Keratinocyte (primary cell): ENCODE measurements around the gene ASTN1. TPM values are rescaled to one million over a fixed set of nuclear protein-coding genes. Genes with fewer than 3 reads are reported as not detected.

Experiments used
- DNase-seq: peaks from one replicate; pipeline ENCODE4 v3.0.0-alpha.2; 2011; ENCODE audit warnings: low read depth, missing footprints, low spot score
- FAIRE-seq: peaks from 2 replicates; lab custom pipeline; 2011; peaks lifted over from hg19 to GRCh38; lab: Jason Lieb, UNC
- H2AFZ ChIP-seq: 2 replicates; pipeline ENCODE4 v1.6.0; 2012; ENCODE audit warnings: low read length, control low read depth, inconsistent platforms; ENCODE audit not compliant: control insufficient read depth
- H3K27ac ChIP-seq: 2 replicates; pipeline ENCODE4 v1.5.1; 2011; ENCODE audit warnings: low read length; ENCODE audit not compliant: control insufficient read depth, insufficient read depth
- H3K27me3 ChIP-seq: 3 replicates; pipeline ENCODE4 v1.6.0; 2011; ENCODE audit warnings: low read length; ENCODE audit not compliant: control insufficient read depth, insufficient read depth; ENCODE audit errors: extremely low read depth
- H3K36me3 ChIP-seq, 2 experiments: 2 replicates in 1 of 2; 3 replicates in 1 of 2; pipeline ENCODE4 v1.5.1; 2011; ENCODE audit warnings: low read length in 2 of 2, mild to moderate bottlenecking in 1 of 2; ENCODE audit not compliant: control insufficient read depth in 2 of 2, insufficient read depth in 2 of 2; ENCODE audit errors: extremely low read depth in 1 of 2
- H3K4me1 ChIP-seq: 3 replicates; pipeline ENCODE4 v1.5.1; 2011; ENCODE audit warnings: low read length; ENCODE audit not compliant: control insufficient read depth, insufficient read depth; ENCODE audit errors: extremely low read depth
- H3K4me2 ChIP-seq: 3 replicates; pipeline ENCODE4 v1.6.0; 2011; ENCODE audit warnings: low read depth, low read length; ENCODE audit not compliant: control insufficient read depth, insufficient read depth; ENCODE audit errors: extremely low read depth
- H3K4me3 ChIP-seq, 3 experiments: fragments of 200-600 bp in 1 of 3; sonication (generic) in 1 of 3; 2 replicates in 2 of 3; 3 replicates in 1 of 3; pipeline ENCODE4 v1.5.1; 2011 to 2016; ENCODE audit warnings: low read length in 3 of 3, mild to moderate bottlenecking in 3 of 3, control low read depth in 2 of 3, inconsistent platforms in 1 of 3, low read depth in 1 of 3, mixed read lengths in 1 of 3, mixed run types in 1 of 3, moderate library complexity in 1 of 3; ENCODE audit not compliant: control insufficient read depth in 2 of 3, insufficient read depth in 2 of 3; ENCODE audit errors: extremely low read depth in 1 of 3
- H3K79me2 ChIP-seq: 2 replicates; pipeline ENCODE4 v1.6.0; 2012; ENCODE audit warnings: low read length; ENCODE audit not compliant: control insufficient read depth, insufficient read depth
- H3K9ac ChIP-seq: 3 replicates; pipeline ENCODE4 v1.6.0; 2011; ENCODE audit warnings: low read length; ENCODE audit not compliant: control insufficient read depth, insufficient read depth; ENCODE audit errors: extremely low read depth
- H3K9me1 ChIP-seq: 3 replicates; pipeline ENCODE4 v1.6.0; 2011; ENCODE audit warnings: low read length; ENCODE audit not compliant: control insufficient read depth, insufficient read depth; ENCODE audit errors: extremely low read depth
- H3K9me3 ChIP-seq: 2 replicates; pipeline ENCODE4 v1.5.1; 2012; ENCODE audit warnings: low read depth, low read length; ENCODE audit not compliant: control insufficient read depth
- H4K20me1 ChIP-seq: 3 replicates; pipeline ENCODE4 v1.6.0; 2011; ENCODE audit warnings: low read length; ENCODE audit not compliant: control insufficient read depth, insufficient read depth; ENCODE audit errors: extremely low read depth
- CTCF ChIP-seq, 3 experiments: IDR thresholded peaks in 1 of 3; conservative IDR thresholded peaks in 1 of 3; optimal IDR thresholded peaks in 1 of 3; 2 replicates in 2 of 3; 3 replicates in 1 of 3; pipeline versions ENCODE3 to v1.5.1; 2011; ENCODE audit warnings: low read length in 3 of 3, mild to moderate bottlenecking in 3 of 3, moderate library complexity in 2 of 3, control low read depth in 1 of 3, inconsistent platforms in 1 of 3; ENCODE audit not compliant: insufficient read depth in 2 of 3; ENCODE audit errors: extremely low read depth in 1 of 3
- EZH2 ChIP-seq: IDR thresholded peaks from one replicate; pipeline ENCODE4 v1.6.1; 2012; ENCODE audit warnings: inconsistent platforms, mild to moderate bottlenecking, low read length, moderate library complexity
- dilution Hi-C: fragments of 300-500 bp; cut with MboI; formaldehyde crosslinking; loops from one replicate; pipeline ENCODE4 v1.7.0; 2020; ENCODE audit warnings: low sequenced_read_pairs; ENCODE audit not compliant: extremely low pct_ligation_motif_present
- polyA plus RNA-seq, 5 experiments: library from polyadenylated mRNA; depleted of rRNA in 3 of 5; stranded (reverse) in 3 of 5; stranded (forward) in 1 of 5; unstranded in 1 of 5; fragments of >200 nt; gene quantifications; 1 replicate in 1 of 5; 2 replicates in 3 of 5; 3 replicates in 1 of 5; pipeline versions ENCODE4 v1.2.1 to v1.2.3, GENCODE V29; 2011 to 2012; ENCODE audit warnings: missing spikeins in 2 of 5, low read depth in 1 of 5, low replicate concordance in 1 of 5

ASTN1 gene
- polyA plus RNA-seq, 1 donor (not counting 4 experiments of a cell fraction or from before 2014, with no cell fraction given): 0.08 TPM

- FAIRE-seq (no peak), DNase-seq (no peak)
- no peaks in the 10 kb centered on the region for H3K9me1 ChIP-seq
- H3K79me2 ChIP-seq: no peaks in the 10 kb centered on the region
- peaks cover 70% of the 10 kb centered on the region for H3K27me3 ChIP-seq
- dilution Hi-C loops: no loop called here
- H3K36me3 ChIP-seq: no peaks in the 10 kb centered on the region
- H3K9me3 ChIP-seq: no peaks in the 10 kb centered on the region
- no peak overlapping the region for H3K4me2 ChIP-seq
- H3K4me3 ChIP-seq: no peak overlapping the region
- TF ChIP-seq EZH2 (peak; percentile 32), CTCF (optimal IDR thresholded peaks at IDR 0.05 in 1 of 3, IDR thresholded peaks at IDR 0.05 in 1 of 3, conservative IDR thresholded peaks at IDR 0.05 in 1 of 3; ENCODE audit: extremely low read depth in 1 of 3, insufficient read depth in 2 of 3, low read length in 3 of 3) (no peak)
- no peak overlapping the region for H2AFZ ChIP-seq
- H4K20me1 ChIP-seq: no peaks in the 10 kb centered on the region
- no peaks in the 10 kb centered on the region for H3K4me1 ChIP-seq
- no peak overlapping the region for H3K27ac ChIP-seq
- no peak overlapping the region for H3K9ac ChIP-seq
Measured at GRCh38 chr1:177165069-177165439, 542 bp upstream of the ASTN1 start.

GRCh38 chr1:177163844-177164379 lies 600 bp downstream of the ASTN1 start:
- H3K4me1 ChIP-seq: no peaks in the 10 kb centered on the region
- no peak overlapping the region for H2AFZ ChIP-seq
- H3K4me3 ChIP-seq: no peak overlapping the region
- dilution Hi-C loops: no loop called here
- no peaks in the 10 kb centered on the region for H4K20me1 ChIP-seq
- peak overlapping the region; percentile 36 for H3K4me2 ChIP-seq
- H3K27ac ChIP-seq: no peak overlapping the region
- no peak overlapping the region for H3K9ac ChIP-seq
- no peaks in the 10 kb centered on the region for H3K79me2 ChIP-seq
- H3K27me3 ChIP-seq: peaks cover 61% of the 10 kb centered on the region
- H3K36me3 ChIP-seq: no peaks in the 10 kb centered on the region
- FAIRE-seq: no peak
- H3K9me1 ChIP-seq: no peaks in the 10 kb centered on the region
- no peaks in the 10 kb centered on the region for H3K9me3 ChIP-seq
- no peak for DNase-seq
- TF ChIP-seq EZH2 (peak; percentile 25), CTCF (optimal IDR thresholded peaks at IDR 0.05 in 1 of 3, IDR thresholded peaks at IDR 0.05 in 1 of 3, conservative IDR thresholded peaks at IDR 0.05 in 1 of 3; ENCODE audit: extremely low read depth in 1 of 3, insufficient read depth in 2 of 3, low read length in 3 of 3) (no peak)
